Skeletal muscle satellite cell (primary cell): ENCODE results near the gene EZR.

Experiments used
- H3K27me3 ChIP-seq: 2 replicates; pipeline ENCODE4 v1.7.0; 2013; ENCODE audit warnings: low read length; ENCODE audit not compliant: control insufficient read depth, insufficient read depth
- H3K36me3 ChIP-seq: 2 replicates; pipeline ENCODE4 v1.7.0; 2013; ENCODE audit warnings: mild to moderate bottlenecking, control low read depth, low read length; ENCODE audit not compliant: insufficient read depth
- H3K4me1 ChIP-seq: 2 replicates; pipeline ENCODE4 v1.7.0; 2013; ENCODE audit warnings: low read length; ENCODE audit not compliant: control insufficient read depth, insufficient read depth
- H3K4me2 ChIP-seq: 2 replicates; pipeline ENCODE4 v1.7.0; 2013; ENCODE audit warnings: mild to moderate bottlenecking, low read length
- H3K4me3 ChIP-seq: 2 replicates; pipeline ENCODE4 v1.7.0; 2013; ENCODE audit warnings: low read length
- H3K9ac ChIP-seq: 2 replicates; pipeline ENCODE4 v1.7.0; 2013; ENCODE audit warnings: mild to moderate bottlenecking, low read depth, low read length, moderate library complexity
- H3K9me3 ChIP-seq: replicated peaks from 2 replicates; pipeline ENCODE4 v1.7.0; 2013; ENCODE audit warnings: mild to moderate bottlenecking, control low read depth, low read length

The EZR gene

GRCh38 chr6:158760618-158761250, 58.4 kb downstream of the EZR start:
- Histone ChIP-seq H3K4me1 (peaks cover 3% of the 10 kb centered on the region), H3K27me3 (no peaks in the 10 kb centered on the region), H3K9me3 (no peaks in the 10 kb centered on the region), H3K9ac (no peak overlapping the region), H3K36me3 (peaks cover 21% of the 10 kb centered on the region), H3K4me3 (no peak overlapping the region), H3K4me2 (no peak overlapping the region)

GRCh38 chr6:158759966-158760617, 59.1 kb downstream of the EZR start:
- peaks cover 15% of the 10 kb centered on the region for H3K36me3 ChIP-seq
- H3K4me1 ChIP-seq: peaks cover 3% of the 10 kb centered on the region
- no peak overlapping the region for H3K4me2 ChIP-seq
- H3K9me3 ChIP-seq: no peaks in the 10 kb centered on the region
- H3K27me3 ChIP-seq: no peaks in the 10 kb centered on the region
- H3K9ac ChIP-seq: no peak overlapping the region
- no peak overlapping the region for H3K4me3 ChIP-seq

- no peaks in the 10 kb centered on the region for H3K9me3 ChIP-seq
- H3K36me3 ChIP-seq: peaks cover 4% of the 10 kb centered on the region
- no peak overlapping the region for H3K4me2 ChIP-seq
- H3K9ac ChIP-seq: no peak overlapping the region
- H3K4me3 ChIP-seq: no peak overlapping the region
- H3K4me1 ChIP-seq: peaks cover 3% of the 10 kb centered on the region
- no peaks in the 10 kb centered on the region for H3K27me3 ChIP-seq
Observed at GRCh38 chr6:158758941-158759479, 60.2 kb downstream of the EZR start.

GRCh38 chr6:158758451-158758860, 60.7 kb downstream of the EZR start:
- no peaks in the 10 kb centered on the region for H3K36me3 ChIP-seq

GRCh38 chr6:158757753-158758090, 61.4 kb downstream of the EZR start:
- H3K36me3 ChIP-seq: no peaks in the 10 kb centered on the region
- peaks cover 3% of the 10 kb centered on the region for H3K4me1 ChIP-seq
- no peaks in the 10 kb centered on the region for H3K27me3 ChIP-seq

More at GRCh38 chr6:158758451-158758860, 60.7 kb downstream of the EZR start:
- Histone ChIP-seq H3K27me3 (no peaks in the 10 kb centered on the region), H3K4me1 (peaks cover 3% of the 10 kb centered on the region), H3K9me3 (no peaks in the 10 kb centered on the region), H3K9ac (no peak overlapping the region), H3K4me3 (no peak overlapping the region), H3K4me2 (no peak overlapping the region)

GRCh38 chr6:158756977-158757752, 62.0 kb downstream of the EZR start:
- Histone ChIP-seq H3K4me3 (no peak overlapping the region), H3K36me3 (no peaks in the 10 kb centered on the region), H3K9me3 (no peaks in the 10 kb centered on the region), H3K27me3 (no peaks in the 10 kb centered on the region), H3K4me1 (peaks cover 3% of the 10 kb centered on the region), H3K9ac (no peak overlapping the region), H3K4me2 (no peak overlapping the region)

More at GRCh38 chr6:158757753-158758090, 61.4 kb downstream of the EZR start:
- no peak overlapping the region for H3K4me2 ChIP-seq
- H3K9ac ChIP-seq: no peak overlapping the region
- H3K4me3 ChIP-seq: no peak overlapping the region
- no peaks in the 10 kb centered on the region for H3K9me3 ChIP-seq

GRCh38 chr6:158756126-158756525, 63.0 kb downstream of the EZR start:
- Histone ChIP-seq H3K4me1 (peaks cover 3% of the 10 kb centered on the region), H3K4me3 (no peak overlapping the region), H3K9me3 (no peaks in the 10 kb centered on the region), H3K27me3 (no peaks in the 10 kb centered on the region), H3K4me2 (no peak overlapping the region), H3K9ac (no peak overlapping the region), H3K36me3 (no peaks in the 10 kb centered on the region)

- Histone ChIP-seq H3K27me3 (no peaks in the 10 kb centered on the region), H3K4me3 (no peak overlapping the region), H3K9me3 (no peaks in the 10 kb centered on the region), H3K9ac (no peak overlapping the region), H3K36me3 (no peaks in the 10 kb centered on the region), H3K4me2 (no peak overlapping the region), H3K4me1 (peaks cover 3% of the 10 kb centered on the region)
Observed at GRCh38 chr6:158755636-158756035, 63.5 kb downstream of the EZR start.

GRCh38 chr6:158754738-158755137, 64.4 kb downstream of the EZR start:
- Histone ChIP-seq H3K9ac (no peak overlapping the region), H3K4me3 (no peak overlapping the region), H3K4me2 (no peak overlapping the region), H3K4me1 (no peaks in the 10 kb centered on the region), H3K9me3 (no peaks in the 10 kb centered on the region), H3K27me3 (no peaks in the 10 kb centered on the region), H3K36me3 (no peaks in the 10 kb centered on the region)

GRCh38 chr6:158753811-158754210, 65.4 kb downstream of the EZR start:
- H3K4me2 ChIP-seq: no peak overlapping the region
- no peaks in the 10 kb centered on the region for H3K27me3 ChIP-seq
- no peaks in the 10 kb centered on the region for H3K9me3 ChIP-seq
- H3K36me3 ChIP-seq: no peaks in the 10 kb centered on the region
- no peak overlapping the region for H3K4me3 ChIP-seq
- H3K9ac ChIP-seq: no peak overlapping the region
- no peaks in the 10 kb centered on the region for H3K4me1 ChIP-seq

GRCh38 chr6:158752613-158753012, 66.6 kb downstream of the EZR start:
- Histone ChIP-seq H3K4me2 (no peak overlapping the region), H3K27me3 (no peaks in the 10 kb centered on the region), H3K36me3 (no peaks in the 10 kb centered on the region), H3K4me3 (no peak overlapping the region), H3K9me3 (no peaks in the 10 kb centered on the region), H3K4me1 (no peaks in the 10 kb centered on the region), H3K9ac (no peak overlapping the region)
